ENCODE measurements around the gene FPR1. TPM values are rescaled to one million over a fixed set of nuclear protein-coding genes. Genes with fewer than 3 reads are reported as not detected.

FPR1 gene
- total and polyA plus RNA-seq, 2 of the 13 experiments (the other 11 are each of a cell fraction or from before 2014, with no cell fraction given) = not detected

DNA sequence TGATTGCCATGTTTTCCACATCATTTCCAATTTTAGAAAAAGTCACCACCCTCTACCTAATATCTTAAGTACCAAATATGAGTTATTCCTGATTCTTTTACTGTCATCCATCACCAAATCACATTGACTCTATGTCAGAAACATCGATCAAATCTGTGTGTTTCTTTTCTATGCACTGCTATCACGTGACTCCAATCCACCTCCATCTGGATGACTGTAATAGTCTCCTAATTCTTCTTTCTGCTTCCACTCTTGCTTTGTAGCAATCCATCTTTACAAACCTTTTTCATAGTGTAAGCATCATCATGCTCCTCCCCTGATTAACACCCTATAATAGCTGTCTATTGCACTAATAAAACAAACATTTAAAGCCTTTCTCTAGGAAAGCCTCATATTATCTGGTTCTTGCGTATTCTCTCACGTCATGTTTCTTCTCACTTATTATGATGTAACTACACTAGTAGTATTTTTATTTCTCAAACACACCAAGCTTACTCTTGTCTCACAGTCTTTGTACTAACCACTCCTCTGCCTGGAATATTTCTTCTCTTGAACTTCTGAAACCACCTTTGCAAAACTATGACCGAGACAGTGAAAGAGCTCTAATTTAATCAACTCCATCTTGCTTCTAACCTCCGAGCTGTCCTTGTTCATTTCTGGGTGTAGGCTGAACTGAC is 32.6 kb upstream of the FPR1 start:
- TF ChIP-seq HOXA3 (CRISPR knock-in tag; IDR thresholded peaks at IDR 0.05) (no peak), RAD51 (IDR thresholded peaks at IDR 0.05; ENCODE audit: borderline replicate concordance) (peak; percentile 74; the same call in 1 of the 2 replicates)
- DNase-seq (ENCODE audit: low spot score) = no peak
- 2% methylated on average over 6 of the region's 6 CpGs for WGBS (ENCODE audit: low lambda C conversion rate)
- no TSS peak for BruUV-seq (replicated peaks)
- H2AFZ ChIP-seq (ENCODE audit: low read length) = no peak overlapping the region
- no peaks in the 10 kb centered on the region; the same call in 1 of the 2 replicates for H3K9me3 ChIP-seq (ENCODE audit: low read length)
- no peaks in the 10 kb centered on the region for H3K79me2 ChIP-seq (ENCODE audit: insufficient read depth, low read length)
- no peaks in the 10 kb centered on the region for H4K20me1 ChIP-seq (ENCODE audit: insufficient read depth, low read length)
- ChIA-PET POLR2A (no interaction called here), CTCF (ENCODE audit: low intra/inter-chr PET ratio, low total read pairs) (no interaction called here)
- no peaks in the 10 kb centered on the region for H3K27me3 ChIP-seq (ENCODE audit: control insufficient read depth in 1 of 2, insufficient read depth in 2 of 2, low read length in 2 of 2)
- H3K27ac ChIP-seq (ENCODE audit: extremely low read length, insufficient read depth, low read length) = no peak overlapping the region
- no peaks in the 10 kb centered on the region for H3K36me3 ChIP-seq (replicated peaks in 1 of 2; ENCODE audit: control insufficient read depth in 1 of 2, insufficient read depth in 2 of 2, low read length in 2 of 2)
- H3K4me3 ChIP-seq (replicated peaks in 1 of 3; ENCODE audit: insufficient read depth in 1 of 3, low read depth in 2 of 3, low read length in 3 of 3) = no peak overlapping the region
- no peak for FAIRE-seq
- intact Hi-C loops (cut with micrococcal nuclease; ENCODE audit: unreplicated experiment) (no loop called here), in situ Hi-C loops (cut with HindIII; ENCODE audit: extremely low pct_ligation_motif_present, low pct_unique_long_range_greater_than_20kb) (no loop called here)
- no peak overlapping the region for H3K4me2 ChIP-seq (ENCODE audit: low read depth, low read length)
- no peak for ATAC-seq
- no peak overlapping the region for H3K9ac ChIP-seq (ENCODE audit: insufficient read depth, low read depth, low read length)
- H3K4me1 ChIP-seq (ENCODE audit: insufficient read depth, low read length) = no peaks in the 10 kb centered on the region

DNA sequence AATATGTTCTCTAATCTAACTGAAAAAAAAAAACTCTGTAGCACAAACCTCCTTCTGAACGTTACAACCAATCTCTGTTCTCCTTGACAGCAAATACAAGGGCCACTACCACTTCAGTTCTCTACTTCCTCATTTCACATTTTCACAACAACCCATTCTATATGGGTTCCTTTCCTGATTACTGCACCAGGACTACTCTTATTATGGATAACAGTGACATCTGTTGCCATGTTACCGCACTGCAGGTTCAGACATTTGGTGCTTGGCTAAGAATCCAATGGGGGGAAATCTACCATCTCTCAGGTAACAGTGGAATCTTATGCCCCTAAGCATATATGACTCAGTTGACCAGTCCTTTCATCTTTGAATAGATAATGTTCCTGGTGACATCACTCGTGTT is 31.7 kb upstream of the FPR1 start:
- ATAC-seq = no peak
- in situ Hi-C loops (cut with HindIII; ENCODE audit: extremely low pct_ligation_motif_present, low pct_unique_long_range_greater_than_20kb) (no loop called here), intact Hi-C loops (cut with micrococcal nuclease; ENCODE audit: unreplicated experiment) (no loop called here)
- no peak for FAIRE-seq
- Histone ChIP-seq H3K27me3 (ENCODE audit: control insufficient read depth in 1 of 2, insufficient read depth in 2 of 2, low read length in 2 of 2) (no peaks in the 10 kb centered on the region), H3K4me3 (replicated peaks in 1 of 3; ENCODE audit: insufficient read depth in 1 of 3, low read depth in 2 of 3, low read length in 3 of 3) (no peak overlapping the region), H3K4me2 (ENCODE audit: low read depth, low read length) (no peak overlapping the region), H3K9me3 (ENCODE audit: low read length) (no peaks in the 10 kb centered on the region; the same call in 1 of the 2 replicates), H4K20me1 (ENCODE audit: insufficient read depth, low read length) (no peaks in the 10 kb centered on the region), H3K79me2 (ENCODE audit: insufficient read depth, low read length) (no peaks in the 10 kb centered on the region), H3K4me1 (ENCODE audit: insufficient read depth, low read length) (no peaks in the 10 kb centered on the region), H2AFZ (ENCODE audit: low read length) (no peak overlapping the region), H3K36me3 (replicated peaks in 1 of 2; ENCODE audit: control insufficient read depth in 1 of 2, insufficient read depth in 2 of 2, low read length in 2 of 2) (no peaks in the 10 kb centered on the region), H3K27ac (ENCODE audit: extremely low read length, insufficient read depth, low read length) (no peak overlapping the region), H3K9ac (ENCODE audit: insufficient read depth, low read depth, low read length) (no peak overlapping the region)
- TF ChIP-seq STAG1 (CRISPR knock-in tag; IDR thresholded peaks at IDR 0.05) = peak; percentile 33
- no peak for TF ChIP-seq NFE2L1 (CRISPR knock-in tag; IDR thresholded peaks at IDR 0.05; ENCODE audit: borderline replicate concordance)
- TF ChIP-seq CTCF (CRISPR knock-in tag; IDR thresholded peaks at IDR 0.05) = peak; percentile 37
- ChIA-PET CTCF (ENCODE audit: low intra/inter-chr PET ratio, low total read pairs) (no interaction called here), POLR2A (no interaction called here)
- BruUV-seq (replicated peaks) = no TSS peak
- DNase-seq (ENCODE audit: low spot score) = peak; percentile 23
- 0% methylated on average over 3 of the region's 3 CpGs for WGBS (ENCODE audit: low lambda C conversion rate)
